Gastroesophageal sphincter (tissue), 4 donors: Measurements from ENCODE around the gene GOLM1. TPM values are rescaled to one million over a fixed set of nuclear protein-coding genes. Genes with fewer than 3 reads are reported as not detected.

Experiments used
- small RNA-seq, 4 donors: library from RNA; depleted of rRNA; stranded (forward); fragments of <200 nt; gene quantifications; one replicate each; pipeline ENCODE3, GENCODE V24; 2016
- total RNA-seq, 4 donors: library from RNA; depleted of rRNA; stranded (reverse); fragments of >200 nt; gene quantifications; one replicate each; pipeline ENCODE4 v1.1.0, GENCODE V29; 2016

The GOLM1 gene
- total RNA-seq, 4 donors from 2014 or later, result 4.8 to 22.2 (median 8.0) TPM

Small RNA genes within 50 kb of the gene (small RNA-seq; reads per million reads assigned to genes)
- 0 reads per million in 4 donors for gene AL161447.1

Other genes starting within 250 kb of the GOLM1 start
- gene NAA35, start 158.4 kb downstream of the GOLM1 start, total RNA-seq, result 10 to 100 TPM; 20.0 to 23.7 (median 23.4) TPM
- under 1 TPM in 3 of 4 donors, not detected in 1; 0.31 to 0.54 (median 0.47) TPM for gene C9orf153, start 160.1 kb upstream of the GOLM1 start, total RNA-seq
- 10 to 100 TPM; 43.3 to 81.2 (median 57.6) TPM for gene ISCA1, start 183.0 kb upstream of the GOLM1 start, total RNA-seq